Esophagus squamous epithelium (tissue), 5 donors: ENCODE measurements around the gene KCNQ1. TPM values are rescaled to one million over a fixed set of nuclear protein-coding genes. Genes with fewer than 3 reads are reported as not detected.

Experiments used
- DNase-seq: peaks from one replicate; lab custom pipeline; 2025; lab: John Stamatoyannopoulos, UW
- H3K27ac ChIP-seq, 4 donors: fragments of 200-600 bp; sonication (generic); one replicate each; pipeline ENCODE4 v1.5.1; 2016 to 2019; ENCODE audit warnings: mild to moderate bottlenecking in 1 of 4
- H3K27me3 ChIP-seq, 4 donors: fragments of 200-600 bp; sonication (generic); 1 replicate in 3 of 4; 2 replicates in 1 of 4; pipeline versions ENCODE4 v1.5.1 to v1.6.0; 2017 to 2021; ENCODE audit warnings: antibody characterized with exemption in 1 of 4
- H3K36me3 ChIP-seq, 3 donors: fragments of 200-600 bp; sonication (generic); one replicate each; pipeline ENCODE4 v1.5.1; 2016 to 2019
- H3K4me1 ChIP-seq, 3 donors: fragments of 200-600 bp; sonication (generic); one replicate each; pipeline ENCODE4 v1.5.1; 2017 to 2019
- H3K4me3 ChIP-seq, 4 donors: fragments of 200-600 bp; sonication (generic); 1 replicate in 3 of 4; 2 replicates in 1 of 4; pipeline ENCODE4 v1.5.1; 2016 to 2019; ENCODE audit warnings: mild to moderate bottlenecking in 2 of 4, moderate library complexity in 1 of 4
- H3K9me3 ChIP-seq, 3 donors: fragments of 200-600 bp; sonication (generic); one replicate each; pipeline ENCODE4 v1.5.1; 2016 to 2019
- POLR2A ChIP-seq, 4 donors: fragments of 450-650 bp; IDR thresholded peaks; one replicate each; pipeline ENCODE4 v1.6.1; 2017; ENCODE audit warnings: antibody characterized with exemption in 4 of 4, mild to moderate bottlenecking in 4 of 4, moderate library complexity in 3 of 4
- WGBS, 2 donors: methylation state at CpG; one replicate each; pipeline ENCODE4 v1.1.5; 2018; 5-methylcytosine and 5-hydroxymethylcytosine counted together
- intact Hi-C: fragments of 100-400 bp; cut with DNase I; formaldehyde crosslinking; loops from one replicate; pipeline ENCODE4 v1.15.0; 2022
- total RNA-seq, 4 donors: library from RNA; depleted of rRNA; stranded (reverse); fragments of >200 nt; gene quantifications; one replicate each; pipeline ENCODE4 v1.1.0, GENCODE V29; 2016
- TF ChIP-seq, protein P1 (sequence below), 6 experiments: fragments of 450-650 bp in 4 of 6; fragments of 200-600 bp in 2 of 6; sonication (generic) in 2 of 6; IDR thresholded peaks; one replicate each; pipeline ENCODE4 v1.5.1; 2016 to 2019; ENCODE audit warnings: antibody characterized with exemption in 6 of 6, mild to moderate bottlenecking in 4 of 6, moderate library complexity in 4 of 6
- donor health status: DM: yes; HTN: yes; CAD: no.

KCNQ1 gene
- total RNA-seq, 4 donors from 2014 or later: 0.61 to 3.1 (median 0.72) TPM

DNA sequence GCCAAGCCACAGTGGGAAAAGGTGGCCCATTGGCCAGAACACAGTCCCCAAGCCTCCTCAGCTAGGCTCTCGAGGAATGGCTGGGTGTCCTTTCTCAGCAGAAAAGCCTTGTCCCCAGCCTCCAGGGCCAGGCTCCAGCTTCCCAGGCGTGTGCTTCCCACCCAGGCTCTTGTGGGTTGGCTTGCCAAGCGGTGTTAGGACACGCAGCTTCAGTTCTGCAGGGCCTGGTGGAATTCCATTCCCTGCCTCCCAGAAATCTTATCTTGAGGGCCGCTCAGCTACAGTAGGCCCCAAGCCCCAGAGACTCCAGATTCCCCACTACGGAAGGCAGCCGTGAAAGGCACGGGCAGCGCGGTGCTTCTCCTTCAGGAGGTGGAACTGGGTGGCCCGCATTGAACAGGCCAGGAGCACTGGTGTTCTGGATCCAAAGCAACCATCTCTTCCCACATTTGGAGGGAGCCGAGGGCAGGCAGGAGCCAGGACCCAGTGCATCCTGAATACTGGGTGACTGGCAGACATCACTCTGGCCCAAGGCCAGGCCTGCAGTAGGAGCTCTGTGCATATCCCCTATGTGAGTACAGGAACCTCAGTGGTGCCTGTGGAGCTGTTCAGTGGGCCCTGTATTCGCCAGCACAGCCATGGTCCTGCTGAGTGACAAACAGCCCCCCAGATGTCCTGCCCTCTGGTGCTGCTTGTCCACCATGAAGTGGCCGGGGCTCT is 271.7 kb downstream of the KCNQ1 start:
- no peak overlapping the region for H3K27ac ChIP-seq
- H3K9me3 ChIP-seq: no peaks in the 10 kb centered on the region
- no peak for DNase-seq
- intact Hi-C loops: no loop called here
- 83% methylated on average over 1 of the region's 14 CpGs; no CpG with 5 or more reads in 1 of the 2 donors for WGBS, 2 donors
- H3K4me1 ChIP-seq: peaks cover 0 to 11% (median 0%) of the 10 kb centered on the region in 3 donors
- no peak overlapping the region for H3K4me3 ChIP-seq
- no peaks in the 10 kb centered on the region for H3K27me3 ChIP-seq
- TF ChIP-seq POLR2A (IDR thresholded peaks at IDR 0.05): no peak
- TF ChIP-seq, protein P1, sequence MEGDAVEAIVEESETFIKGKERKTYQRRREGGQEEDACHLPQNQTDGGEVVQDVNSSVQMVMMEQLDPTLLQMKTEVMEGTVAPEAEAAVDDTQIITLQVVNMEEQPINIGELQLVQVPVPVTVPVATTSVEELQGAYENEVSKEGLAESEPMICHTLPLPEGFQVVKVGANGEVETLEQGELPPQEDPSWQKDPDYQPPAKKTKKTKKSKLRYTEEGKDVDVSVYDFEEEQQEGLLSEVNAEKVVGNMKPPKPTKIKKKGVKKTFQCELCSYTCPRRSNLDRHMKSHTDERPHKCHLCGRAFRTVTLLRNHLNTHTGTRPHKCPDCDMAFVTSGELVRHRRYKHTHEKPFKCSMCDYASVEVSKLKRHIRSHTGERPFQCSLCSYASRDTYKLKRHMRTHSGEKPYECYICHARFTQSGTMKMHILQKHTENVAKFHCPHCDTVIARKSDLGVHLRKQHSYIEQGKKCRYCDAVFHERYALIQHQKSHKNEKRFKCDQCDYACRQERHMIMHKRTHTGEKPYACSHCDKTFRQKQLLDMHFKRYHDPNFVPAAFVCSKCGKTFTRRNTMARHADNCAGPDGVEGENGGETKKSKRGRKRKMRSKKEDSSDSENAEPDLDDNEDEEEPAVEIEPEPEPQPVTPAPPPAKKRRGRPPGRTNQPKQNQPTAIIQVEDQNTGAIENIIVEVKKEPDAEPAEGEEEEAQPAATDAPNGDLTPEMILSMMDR (IDR thresholded peaks at IDR 0.05): no peak
- H3K36me3 ChIP-seq: no peaks in the 10 kb centered on the region

- H3K4me1 ChIP-seq: peaks cover 0 to 11% (median 0%) of the 10 kb centered on the region in 3 donors
- H3K9me3 ChIP-seq: no peaks in the 10 kb centered on the region
- no peak for TF ChIP-seq POLR2A (IDR thresholded peaks at IDR 0.05)
- TF ChIP-seq, protein P1 (IDR thresholded peaks at IDR 0.05): no peak
- H3K27ac ChIP-seq: no peak overlapping the region
- DNase-seq: no peak
- 63 to 81% methylated on average over 6 of the region's 22 CpGs for WGBS, 2 donors
- H3K4me3 ChIP-seq: no peak overlapping the region
- no peaks in the 10 kb centered on the region for H3K36me3 ChIP-seq
- no peaks in the 10 kb centered on the region for H3K27me3 ChIP-seq
- intact Hi-C loops: no loop called here
Observed at GRCh38 chr11:2717561-2718325, 272.9 kb downstream of the KCNQ1 start.

DNA sequence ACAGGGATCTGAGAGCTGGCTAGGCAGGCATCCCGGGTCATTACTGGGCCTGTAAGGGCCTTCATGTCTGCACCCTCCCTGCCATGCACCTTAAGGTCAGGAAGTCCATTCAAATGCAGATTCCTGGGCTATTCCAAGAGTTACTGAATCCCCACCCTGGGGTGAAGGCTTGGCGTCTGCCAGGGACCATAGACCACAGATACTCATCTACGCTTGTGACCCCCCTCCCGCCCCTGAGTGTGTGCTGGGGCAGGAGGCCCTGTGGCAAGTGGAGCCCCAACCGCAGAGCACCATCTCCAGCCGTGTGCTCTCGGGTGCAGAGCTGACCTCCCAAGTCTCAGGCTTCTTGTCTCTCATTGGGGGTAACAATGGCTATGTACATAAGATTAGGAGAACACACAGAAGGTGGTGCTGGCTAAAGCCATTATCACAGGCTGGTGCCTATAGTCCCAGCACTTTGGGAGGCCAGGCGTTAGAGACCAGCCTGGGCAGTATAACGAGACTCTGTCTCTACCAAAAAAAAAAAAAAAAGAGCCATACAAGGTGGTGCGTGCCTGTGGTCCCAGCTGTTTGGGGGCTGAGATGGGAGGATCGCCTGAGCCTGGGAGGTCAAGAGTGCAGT is 274.1 kb downstream of the KCNQ1 start:
- WGBS, 2 donors: 89 to 95% methylated on average over 3 to 4 of the region's 11 CpGs
- no peaks in the 10 kb centered on the region for H3K27me3 ChIP-seq
- no peaks in the 10 kb centered on the region for H3K9me3 ChIP-seq
- intact Hi-C loops: no loop called here
- no peak overlapping the region for H3K4me3 ChIP-seq
- TF ChIP-seq, protein P1 (IDR thresholded peaks at IDR 0.05): no peak
- TF ChIP-seq POLR2A (IDR thresholded peaks at IDR 0.05): no peak
- no peak overlapping the region for H3K27ac ChIP-seq
- H3K36me3 ChIP-seq: no peaks in the 10 kb centered on the region
- peaks cover 0 to 11% (median 0%) of the 10 kb centered on the region in 3 donors for H3K4me1 ChIP-seq
- DNase-seq: no peak

DNA sequence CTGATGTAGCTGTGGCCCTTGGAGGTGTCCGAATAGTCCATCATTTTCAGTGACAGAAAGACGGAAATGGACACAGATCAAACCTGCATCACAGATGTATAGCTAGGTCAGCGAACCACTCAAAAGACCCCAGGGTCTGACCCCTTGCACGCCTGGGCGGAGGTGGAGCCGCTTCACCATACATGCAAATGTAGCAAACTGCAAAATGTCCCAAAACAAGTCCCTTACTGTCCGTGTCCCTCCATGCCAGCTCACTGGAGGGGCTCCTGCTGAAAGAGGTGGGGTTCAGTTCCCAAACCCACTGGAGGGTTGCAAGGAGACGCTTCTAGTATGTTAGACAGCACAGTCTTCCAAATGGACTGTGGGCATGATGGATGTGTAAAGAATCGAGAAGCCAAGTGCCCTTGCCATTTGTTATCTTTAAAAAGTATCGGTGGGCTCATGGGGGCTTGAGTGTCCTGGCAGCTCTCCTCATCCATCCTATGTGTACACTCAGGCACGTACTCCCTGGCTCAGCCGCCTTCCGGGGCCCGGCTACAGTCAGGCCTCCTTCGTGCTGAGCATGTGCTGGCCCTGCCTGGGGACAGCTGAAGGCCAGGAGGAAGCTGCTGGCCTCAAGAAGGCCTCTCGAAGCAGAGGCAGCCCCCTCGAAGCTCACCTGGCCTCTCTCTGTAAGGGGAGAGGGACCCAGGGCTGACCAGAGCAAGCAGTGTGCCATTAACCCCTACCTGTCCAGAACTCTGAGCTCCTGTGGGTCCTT is 275.2 kb downstream of the KCNQ1 start:
- H3K9me3 ChIP-seq: no peaks in the 10 kb centered on the region
- no peaks in the 10 kb centered on the region for H3K27me3 ChIP-seq
- WGBS, 2 donors: 70 to 80% methylated on average over 11 of the region's 17 CpGs
- no peak for TF ChIP-seq POLR2A (IDR thresholded peaks at IDR 0.05)
- TF ChIP-seq, protein P1 (IDR thresholded peaks at IDR 0.05): no peak
- no peaks in the 10 kb centered on the region for H3K36me3 ChIP-seq
- intact Hi-C loops: no loop called here
- H3K27ac ChIP-seq: no peak overlapping the region
- H3K4me1 ChIP-seq: peaks cover 0 to 11% (median 0%) of the 10 kb centered on the region in 3 donors
- no peak for DNase-seq
- H3K4me3 ChIP-seq: no peak overlapping the region
